HG03103 (cell line): ENCODE results near the gene BIRC7.

Experiments used
- ATAC-seq: cut with Tn5 transposase; IDR thresholded peaks from one replicate; pipeline ENCODE4 v1.9.1; 2021; ENCODE audit warnings: low read depth; ENCODE audit not compliant: unreplicated experiment

BIRC7 gene, protein sequence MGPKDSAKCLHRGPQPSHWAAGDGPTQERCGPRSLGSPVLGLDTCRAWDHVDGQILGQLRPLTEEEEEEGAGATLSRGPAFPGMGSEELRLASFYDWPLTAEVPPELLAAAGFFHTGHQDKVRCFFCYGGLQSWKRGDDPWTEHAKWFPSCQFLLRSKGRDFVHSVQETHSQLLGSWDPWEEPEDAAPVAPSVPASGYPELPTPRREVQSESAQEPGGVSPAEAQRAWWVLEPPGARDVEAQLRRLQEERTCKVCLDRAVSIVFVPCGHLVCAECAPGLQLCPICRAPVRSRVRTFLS

DNA sequence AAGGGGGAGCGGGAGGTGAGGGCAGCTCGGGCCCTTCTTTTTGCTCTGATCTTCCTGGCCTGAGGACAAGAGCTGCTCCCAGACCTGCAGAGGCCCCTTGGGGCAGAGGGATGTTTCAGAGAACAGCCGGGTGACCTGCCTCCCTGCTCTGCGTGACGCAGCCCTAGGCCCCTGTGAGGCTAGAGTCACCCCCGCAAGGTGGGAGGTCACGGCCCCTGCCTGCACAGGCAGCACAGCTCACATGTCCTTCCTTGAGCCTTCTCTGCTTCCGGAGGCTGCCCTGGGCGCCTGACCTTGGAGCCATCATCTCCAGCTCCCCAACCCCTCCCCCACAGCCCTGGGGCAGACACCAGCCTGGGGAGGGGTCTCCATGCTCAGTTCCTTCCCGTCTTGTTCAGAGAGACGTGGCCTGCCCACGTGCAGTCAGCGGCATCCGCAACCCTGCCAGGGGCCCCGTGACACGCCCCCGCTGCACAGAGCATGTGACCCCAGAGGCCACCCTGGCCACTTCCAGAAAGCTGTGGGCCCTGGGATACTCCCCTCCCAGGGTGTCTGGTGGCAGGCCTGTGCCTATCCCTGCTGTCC is at the start of gene BIRC7:
TSS of gene BIRC7 (plus strand) at position 507 of the 585 bp plus-strand sequence. CDS start 192 bp downstream, outside the sequence.
- ATAC-seq = no peak

GRCh38 chr20:63186084-63186483 is 49.6 kb upstream of the BIRC7 start:
- no peak for ATAC-seq

GRCh38 chr20:63186528-63187316 is 49.0 kb upstream of the BIRC7 start:
- no peak for ATAC-seq

DNA sequence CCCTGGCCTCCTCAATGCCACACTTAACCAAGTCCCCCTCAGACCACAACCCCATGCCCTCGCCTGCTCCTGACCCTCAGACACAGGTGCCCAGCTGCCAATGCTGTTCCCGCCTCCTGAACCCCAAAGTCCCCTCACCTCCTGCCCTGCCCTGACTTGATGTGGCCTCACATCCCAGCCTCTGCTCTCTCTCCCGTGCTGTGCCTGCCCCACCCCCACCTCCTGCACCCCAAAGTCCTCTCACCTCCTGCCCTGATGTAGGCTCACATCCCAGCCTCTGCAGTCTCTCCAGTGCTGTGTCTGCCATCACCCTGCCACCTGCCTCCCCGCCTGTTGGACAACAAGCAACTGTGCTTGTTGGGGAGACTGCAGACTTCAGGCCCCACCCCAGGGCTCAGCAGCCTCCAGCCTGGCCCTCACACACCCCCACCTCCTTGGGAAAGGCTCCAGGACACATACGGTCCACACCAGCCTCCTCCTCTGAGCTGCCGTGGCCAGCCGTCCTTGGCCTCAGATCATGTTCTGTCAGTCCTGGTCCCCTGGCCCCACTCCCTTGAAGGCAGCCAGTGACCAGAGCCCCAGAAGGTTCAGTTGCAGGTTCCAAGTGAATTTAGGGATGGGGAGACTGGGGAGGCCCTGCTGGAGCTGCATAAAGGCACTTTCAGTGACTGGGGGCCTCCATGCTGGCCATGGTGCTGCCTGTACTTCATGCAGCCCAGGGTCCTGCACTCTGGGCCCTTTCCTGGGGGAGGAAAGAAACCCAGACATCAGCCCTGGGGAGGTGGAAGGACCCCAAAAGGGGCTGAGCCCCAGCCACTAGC is 48.2 kb upstream of the BIRC7 start:
- ATAC-seq = no peak

- no peak for ATAC-seq
Measured at GRCh38 chr20:63188159-63188442, 47.6 kb upstream of the BIRC7 start.

GRCh38 chr20:63188641-63189321 is 46.9 kb upstream of the BIRC7 start:
- no peak for ATAC-seq

DNA sequence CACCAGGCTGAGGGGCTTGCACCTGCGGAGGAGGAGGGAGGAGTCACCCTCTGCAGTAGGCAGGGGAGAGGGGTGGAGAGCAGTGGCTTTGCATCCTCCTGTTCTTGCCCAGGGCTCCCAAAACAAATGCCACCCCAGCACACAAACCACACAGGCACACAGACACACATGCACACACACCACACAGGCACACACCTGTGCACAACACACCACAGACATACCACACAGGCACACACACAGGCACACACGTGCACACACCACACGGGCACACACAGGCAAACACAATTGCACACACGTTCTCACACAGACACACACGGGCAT is 46.4 kb upstream of the BIRC7 start:
- no peak for ATAC-seq

GRCh38 chr20:63189846-63190559 is 45.7 kb upstream of the BIRC7 start:
- ATAC-seq = no peak

DNA sequence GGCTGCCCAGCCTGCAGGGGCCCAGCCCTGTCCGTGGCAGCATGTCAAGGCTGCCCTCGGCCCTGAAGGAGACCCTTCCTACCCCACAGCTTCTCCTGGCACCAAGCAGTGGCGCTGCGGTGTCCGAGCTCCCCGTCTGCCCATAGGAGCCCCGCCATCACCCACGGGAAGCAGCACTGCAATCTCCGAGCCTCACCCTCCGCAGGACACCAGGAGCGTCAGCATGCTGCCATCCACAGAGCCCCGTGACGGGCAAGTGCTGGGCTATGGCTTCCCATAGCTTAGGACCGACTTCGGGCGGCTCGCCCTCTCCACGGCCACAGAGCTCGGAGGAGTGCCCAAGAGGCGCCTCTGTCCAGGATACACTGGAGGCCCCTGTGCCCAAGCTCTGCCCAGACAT is 44.9 kb upstream of the BIRC7 start:
- no peak for ATAC-seq

- ATAC-seq = no peak
Measured at GRCh38 chr20:63191400-63191799, 44.3 kb upstream of the BIRC7 start.

DNA sequence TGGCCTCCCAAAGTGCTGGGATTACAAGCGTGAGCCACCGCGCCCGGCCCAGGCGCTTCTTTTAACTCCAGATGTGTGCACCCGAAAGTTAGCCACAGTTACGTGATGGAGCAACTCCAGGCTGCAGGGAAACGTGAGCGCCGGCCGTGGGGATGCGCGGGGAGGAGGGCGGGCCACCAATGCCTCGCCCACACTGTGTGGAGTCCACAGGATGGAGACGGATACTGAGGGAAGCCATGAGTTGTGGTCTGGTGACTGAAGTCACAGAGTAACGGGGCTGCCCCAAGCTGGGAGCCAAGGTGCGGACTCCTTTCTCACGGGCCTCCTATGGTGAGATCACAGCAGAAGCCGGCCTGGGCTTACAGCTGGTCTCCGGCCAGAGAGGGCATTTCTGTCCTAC is 43.0 kb upstream of the BIRC7 start:
- ATAC-seq = no peak

DNA sequence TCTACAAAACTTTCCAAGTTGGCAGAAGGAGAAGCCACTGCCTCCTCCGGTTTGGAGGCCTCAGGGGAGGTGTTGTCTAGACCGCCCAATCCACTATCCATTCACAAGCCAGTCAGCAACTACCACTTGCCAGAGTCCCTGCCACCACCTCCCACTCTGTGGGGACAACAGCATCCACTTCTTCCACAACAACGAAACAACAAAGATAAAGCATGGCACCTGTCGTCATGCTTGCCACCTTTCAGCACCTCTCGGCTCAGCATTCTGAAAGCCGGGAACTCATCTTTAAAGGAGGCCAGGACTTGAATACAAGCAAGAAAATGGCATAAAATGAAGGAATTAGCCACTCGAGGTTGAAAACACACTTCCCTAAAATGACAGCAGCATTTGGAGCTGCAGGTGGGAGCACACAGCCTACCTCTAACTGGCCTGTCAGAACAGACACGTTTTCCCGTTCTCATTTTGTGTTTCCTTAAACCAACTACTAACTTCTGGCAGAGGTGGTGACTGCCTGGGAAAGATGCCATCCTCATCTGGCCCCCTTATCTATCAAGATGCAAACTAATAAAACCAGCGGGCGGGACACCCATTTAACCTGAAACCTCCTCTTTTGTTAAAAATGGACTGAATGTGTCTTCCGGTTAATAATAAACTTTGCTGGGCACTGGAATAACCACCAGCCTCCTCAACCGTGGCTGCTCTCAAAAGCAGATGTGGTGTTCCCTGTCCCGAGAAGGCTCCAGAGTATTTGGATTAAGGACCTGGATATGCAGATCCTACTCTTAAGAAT is 41.5 kb upstream of the BIRC7 start:
- ATAC-seq = no peak

GRCh38 chr20:63194797-63195173 is 40.9 kb upstream of the BIRC7 start:
- no peak for ATAC-seq

DNA sequence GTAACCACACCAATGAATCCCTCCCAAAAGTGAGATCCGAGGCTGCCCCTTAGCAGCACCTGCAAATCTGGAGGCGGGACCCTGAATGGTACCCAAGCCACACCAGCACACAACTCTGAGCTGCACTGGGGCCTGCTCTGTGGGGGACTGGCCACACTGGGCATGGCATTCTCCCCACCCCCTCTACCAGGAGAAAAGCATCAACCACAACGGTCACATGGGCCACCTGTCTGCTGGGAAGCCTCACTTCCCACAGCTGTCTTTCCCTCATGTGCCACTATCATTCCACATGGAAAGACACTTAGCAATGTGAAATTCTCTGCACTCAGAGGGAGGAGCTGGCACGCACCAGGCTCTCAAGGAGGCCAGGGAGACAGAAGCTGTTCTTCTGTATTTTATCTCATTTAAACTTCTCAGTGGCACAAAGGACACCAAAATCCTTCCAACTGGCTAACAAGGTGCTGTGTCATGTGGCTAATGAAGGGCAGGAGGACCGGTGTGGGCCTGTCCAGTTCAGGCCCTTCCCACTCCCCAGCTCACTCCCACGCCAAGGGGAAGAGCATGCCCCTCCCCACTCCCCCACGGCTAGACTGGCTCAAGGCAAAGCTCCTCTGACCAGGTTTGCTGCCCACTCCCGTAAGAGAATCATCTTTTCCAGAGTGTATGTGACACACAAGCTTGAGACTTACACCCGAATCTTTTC is 38.8 kb upstream of the BIRC7 start:
- no peak for ATAC-seq

DNA sequence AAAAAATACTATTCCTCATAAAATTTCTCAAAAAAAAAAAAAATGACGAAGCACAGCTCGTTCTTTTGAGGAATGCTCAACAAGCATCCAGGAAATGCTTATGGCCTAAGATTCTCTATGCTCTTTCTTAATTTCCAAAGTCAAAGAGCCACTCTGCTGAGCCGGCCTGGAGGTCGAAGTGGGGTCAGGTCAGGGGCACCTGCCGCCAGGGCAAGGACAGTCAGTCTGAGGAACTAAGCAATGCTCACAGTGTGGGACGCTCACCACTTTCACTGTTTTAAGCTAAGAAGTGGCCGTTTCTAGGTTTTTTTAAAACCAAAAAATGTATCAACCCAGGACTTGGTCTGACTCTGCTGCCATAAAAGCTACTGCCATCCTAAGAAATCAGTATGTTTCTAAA is 37.1 kb upstream of the BIRC7 start:
- no peak for ATAC-seq

- no peak for ATAC-seq
Measured at GRCh38 chr20:63202021-63202420, 33.7 kb upstream of the BIRC7 start.

DNA sequence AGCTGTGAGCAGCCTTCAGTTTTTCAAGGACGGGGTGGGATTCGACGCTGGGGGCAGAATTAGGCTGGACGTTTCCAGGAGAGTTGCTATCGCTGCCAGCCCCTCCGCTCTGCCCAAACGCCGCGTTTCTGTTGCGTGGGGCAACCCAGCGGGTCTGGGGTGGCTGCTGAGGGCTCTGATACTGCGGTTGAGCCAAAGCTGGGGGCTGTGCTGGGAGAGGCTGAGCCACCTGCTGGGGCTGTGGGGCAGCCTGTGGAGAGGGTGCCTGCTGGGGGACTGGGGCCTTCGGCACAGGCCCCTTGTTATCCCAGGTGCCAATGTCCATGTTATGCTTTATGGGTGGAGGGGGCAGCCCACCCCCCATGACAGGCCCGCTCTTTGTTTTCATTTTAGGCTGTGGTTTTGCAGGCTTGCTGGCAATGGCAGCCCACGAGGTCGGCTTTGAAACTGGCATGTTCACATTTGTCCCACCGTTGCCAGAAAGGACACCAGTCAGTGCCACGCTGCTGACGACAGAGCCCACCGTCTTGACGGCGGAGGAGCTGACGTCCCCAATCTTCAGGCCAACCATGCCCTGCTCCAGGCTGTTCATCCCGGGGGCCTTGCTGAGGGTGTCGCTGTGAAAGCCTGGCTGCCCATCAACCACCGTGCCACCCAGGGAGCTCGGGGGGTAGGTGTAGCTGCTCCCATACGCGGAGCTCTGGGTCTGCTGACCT is 32.7 kb upstream of the BIRC7 start:
- no peak for ATAC-seq

- no peak for ATAC-seq
Measured at GRCh38 chr20:63204362-63204761, 31.3 kb upstream of the BIRC7 start.
